NB4 (cell line): Measurements from ENCODE around the gene FHIT.

ENCODE experiments used
- DNase-seq: peaks from one replicate; pipeline ENCODE4 v3.0.0; 2010; ENCODE audit warnings: low read depth
- H3K4me3 ChIP-seq: one replicate; pipeline ENCODE4 v1.5.1; 2011; ENCODE audit warnings: mild to moderate bottlenecking, low read depth, low read length, moderate library complexity
- MYC ChIP-seq: IDR thresholded peaks from 2 replicates; pipeline ENCODE4 v1.6.1; 2011; ENCODE audit warnings: low read depth, low read length
- POLR2A ChIP-seq: IDR thresholded peaks from 2 replicates; pipeline ENCODE4 v1.6.1; 2011; ENCODE audit warnings: mild to moderate bottlenecking; ENCODE audit not compliant: insufficient read length; ENCODE audit errors: extremely low read depth
- TF ChIP-seq, protein P1 (sequence below): IDR thresholded peaks from one replicate; pipeline ENCODE4 v1.5.1; 2012; ENCODE audit warnings: low read depth, low read length
- TF ChIP-seq, protein P2 (sequence below): IDR thresholded peaks from 2 replicates; pipeline ENCODE4 v1.6.1; 2011; ENCODE audit warnings: low read depth, low read length

Gene FHIT

DNA sequence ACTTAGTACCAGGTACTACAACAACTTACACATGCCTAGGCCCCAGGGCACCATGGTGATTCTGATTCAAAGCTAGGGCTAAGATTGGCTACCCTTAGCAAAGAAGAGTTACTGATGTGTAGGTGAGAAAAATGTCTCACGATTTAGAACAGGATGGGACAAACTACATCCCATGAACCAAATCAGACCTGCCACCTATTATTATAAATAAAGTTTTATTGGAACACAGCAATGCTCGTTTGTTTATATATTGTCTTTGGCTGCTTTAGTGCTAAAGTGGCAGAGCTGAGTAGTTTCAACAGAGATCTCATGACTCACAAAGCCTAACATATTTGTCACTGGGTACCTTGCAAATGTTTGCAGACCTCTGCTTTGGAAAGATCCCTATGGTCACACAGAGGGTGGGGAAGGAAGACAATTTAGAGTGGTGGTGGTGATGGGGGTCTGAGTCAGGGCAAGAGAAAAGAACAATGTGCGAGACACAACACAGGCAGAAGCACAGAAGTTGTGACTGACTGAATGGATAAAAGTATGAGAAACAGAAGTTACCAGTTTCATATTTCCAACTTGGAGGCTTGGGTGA lies 1430.8 kb downstream of the FHIT start:
- TF ChIP-seq, protein P1, sequence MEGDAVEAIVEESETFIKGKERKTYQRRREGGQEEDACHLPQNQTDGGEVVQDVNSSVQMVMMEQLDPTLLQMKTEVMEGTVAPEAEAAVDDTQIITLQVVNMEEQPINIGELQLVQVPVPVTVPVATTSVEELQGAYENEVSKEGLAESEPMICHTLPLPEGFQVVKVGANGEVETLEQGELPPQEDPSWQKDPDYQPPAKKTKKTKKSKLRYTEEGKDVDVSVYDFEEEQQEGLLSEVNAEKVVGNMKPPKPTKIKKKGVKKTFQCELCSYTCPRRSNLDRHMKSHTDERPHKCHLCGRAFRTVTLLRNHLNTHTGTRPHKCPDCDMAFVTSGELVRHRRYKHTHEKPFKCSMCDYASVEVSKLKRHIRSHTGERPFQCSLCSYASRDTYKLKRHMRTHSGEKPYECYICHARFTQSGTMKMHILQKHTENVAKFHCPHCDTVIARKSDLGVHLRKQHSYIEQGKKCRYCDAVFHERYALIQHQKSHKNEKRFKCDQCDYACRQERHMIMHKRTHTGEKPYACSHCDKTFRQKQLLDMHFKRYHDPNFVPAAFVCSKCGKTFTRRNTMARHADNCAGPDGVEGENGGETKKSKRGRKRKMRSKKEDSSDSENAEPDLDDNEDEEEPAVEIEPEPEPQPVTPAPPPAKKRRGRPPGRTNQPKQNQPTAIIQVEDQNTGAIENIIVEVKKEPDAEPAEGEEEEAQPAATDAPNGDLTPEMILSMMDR, result no peak
- TF ChIP-seq, protein P2, sequence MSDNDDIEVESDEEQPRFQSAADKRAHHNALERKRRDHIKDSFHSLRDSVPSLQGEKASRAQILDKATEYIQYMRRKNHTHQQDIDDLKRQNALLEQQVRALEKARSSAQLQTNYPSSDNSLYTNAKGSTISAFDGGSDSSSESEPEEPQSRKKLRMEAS, result no peak
- TF ChIP-seq POLR2A, result no peak
- DNase-seq, result no peak
- no peak overlapping the region for H3K4me3 ChIP-seq

DNA sequence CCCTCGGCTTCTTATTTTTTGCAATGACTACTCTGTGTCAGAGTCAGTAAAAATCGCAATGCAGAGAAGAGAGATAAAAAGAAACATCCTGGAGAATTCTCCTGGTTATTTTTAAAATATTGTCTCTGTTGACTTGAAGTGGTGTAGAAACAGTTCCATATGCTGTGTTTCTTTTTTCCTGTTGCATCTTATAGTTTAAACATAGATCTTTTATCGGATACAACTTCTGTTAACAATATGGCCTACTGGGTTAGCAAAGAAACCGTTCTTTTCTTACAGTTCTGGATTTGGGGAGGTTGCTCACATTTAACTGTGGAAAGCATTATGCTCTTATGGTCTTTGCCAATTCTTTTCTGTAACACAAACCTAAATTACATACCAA lies 1432.3 kb downstream of the FHIT start:
- TF ChIP-seq, protein P2, result no peak
- TF ChIP-seq POLR2A (no peak), MYC (no peak)
- TF ChIP-seq, protein P1, result no peak
- no peak for DNase-seq
- H3K4me3 ChIP-seq, result no peak overlapping the region

DNA sequence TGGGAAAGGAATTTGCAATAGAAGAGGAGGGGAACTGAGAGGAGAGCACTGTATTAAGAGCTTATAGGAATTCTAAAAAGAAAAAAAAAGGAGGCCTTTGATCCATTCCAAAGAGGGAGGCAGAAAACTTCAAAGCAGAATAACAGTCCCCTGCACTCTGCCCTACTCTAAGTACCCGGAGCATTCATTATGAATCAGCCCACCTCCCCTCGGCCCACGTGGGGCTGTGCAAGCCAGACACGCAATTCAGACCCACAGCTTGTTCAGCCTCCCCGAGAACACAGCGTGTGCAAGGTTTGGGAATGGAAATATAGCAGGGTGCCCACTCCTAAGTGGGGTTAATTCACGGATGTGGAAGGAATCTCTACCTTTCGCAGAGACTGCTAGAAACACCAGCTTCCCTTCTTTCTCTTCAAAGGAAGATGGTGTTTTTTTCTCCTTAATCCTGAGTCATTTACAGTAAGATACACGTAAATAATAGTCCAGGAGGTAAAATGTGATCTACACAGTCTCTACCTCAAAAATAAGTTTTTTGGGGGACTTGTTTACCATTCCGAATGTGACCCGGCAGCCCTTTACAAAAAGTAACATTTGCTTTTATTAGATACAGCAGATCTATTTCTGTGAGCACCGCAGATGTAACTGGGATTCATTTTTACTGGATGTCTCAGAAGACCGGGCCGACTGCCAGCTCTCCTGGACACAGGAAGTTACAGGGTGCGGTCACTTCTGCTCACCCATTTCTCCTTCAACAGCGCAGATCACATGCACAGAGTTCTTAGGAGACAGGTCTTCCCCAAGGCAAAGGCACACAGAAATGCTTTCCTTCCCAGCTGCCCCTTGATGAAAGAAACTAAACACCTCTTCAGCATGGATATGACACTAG lies 1433.0 kb downstream of the FHIT start:
- H3K4me3 ChIP-seq, result no peak overlapping the region
- DNase-seq, result no peak
- TF ChIP-seq, protein P2, result no peak
- TF ChIP-seq MYC (no peak), POLR2A (no peak)
- TF ChIP-seq, protein P1, result no peak

DNA sequence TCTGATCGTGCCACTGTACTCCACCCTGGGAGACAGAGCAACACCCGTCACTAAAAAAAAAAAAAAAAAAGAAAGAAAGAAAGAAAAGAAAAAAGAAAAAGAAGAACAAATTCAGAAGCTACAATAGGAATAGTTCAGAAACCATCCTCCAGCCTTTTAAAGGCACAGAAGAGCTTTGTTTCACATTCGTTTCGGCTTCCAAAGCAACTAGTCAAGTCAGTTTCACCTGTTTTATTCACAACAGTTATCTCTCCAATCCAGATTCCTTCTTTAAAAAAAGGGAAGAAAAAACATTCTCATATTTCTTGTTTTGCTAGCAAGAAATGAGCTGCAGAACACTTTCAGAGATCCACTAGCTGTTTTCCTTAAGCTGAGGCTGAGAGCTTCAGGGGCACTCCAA lies 1433.7 kb downstream of the FHIT start:
- no peak overlapping the region for H3K4me3 ChIP-seq
- TF ChIP-seq, protein P1, result no peak
- no peak for TF ChIP-seq MYC
- no peak for TF ChIP-seq POLR2A
- TF ChIP-seq, protein P2, result no peak
- DNase-seq, result no peak

DNA sequence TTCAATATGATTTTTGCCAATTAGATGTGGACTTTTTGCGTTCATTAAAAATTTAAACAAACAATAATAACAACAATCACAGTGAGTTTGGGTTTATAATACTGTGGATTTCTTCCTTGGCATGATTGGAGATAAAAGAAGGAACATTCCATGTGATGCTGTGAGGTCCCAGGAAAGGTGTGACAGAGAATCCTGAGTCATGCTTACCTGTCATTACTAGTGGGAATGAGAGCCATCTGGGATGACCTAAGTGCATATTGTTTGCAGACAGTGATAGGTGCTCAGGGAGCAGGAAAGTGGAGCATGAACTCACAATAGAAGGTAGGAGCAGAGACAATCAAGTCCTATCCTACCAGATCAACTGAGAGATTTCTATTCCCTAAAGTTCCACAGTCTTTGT lies 1434.9 kb downstream of the FHIT start:
- TF ChIP-seq POLR2A (no peak), MYC (no peak)
- TF ChIP-seq, protein P2, result no peak
- TF ChIP-seq, protein P1, result no peak
- DNase-seq, result no peak
- no peak overlapping the region for H3K4me3 ChIP-seq
